ENCODE results near the gene CDKAL1.

The CDKAL1 gene

DNA sequence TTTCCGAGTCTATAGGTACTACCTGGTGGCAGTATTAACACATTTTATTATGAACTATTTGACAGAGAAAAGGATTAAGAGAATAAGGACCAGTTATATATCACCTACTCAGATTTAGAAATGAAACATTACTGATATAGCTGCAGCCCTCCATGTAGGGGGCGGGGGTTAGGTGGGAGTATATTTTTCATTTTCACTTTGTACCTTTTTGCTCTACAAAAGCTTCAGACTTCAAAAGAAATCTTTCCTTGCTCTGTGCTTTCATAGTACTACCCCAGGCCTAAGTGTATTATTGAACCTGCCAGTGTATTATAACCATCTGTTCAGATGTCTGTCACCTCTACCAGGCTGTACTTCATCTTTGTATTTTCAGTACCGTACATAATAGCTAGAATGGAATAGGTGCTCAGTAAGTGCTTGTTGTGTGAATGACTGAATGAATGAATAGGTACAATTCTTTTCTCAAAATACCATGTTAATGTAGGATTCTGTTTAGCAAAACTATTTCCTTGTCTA is 43.0 kb downstream of the CDKAL1 start:
- no peak for TF ChIP-seq CREB1 (IDR thresholded peaks at IDR 0.05; ENCODE audit: low read depth)
- TF ChIP-seq TAF1 (IDR thresholded peaks at IDR 0.05; ENCODE audit: low read depth), result no peak
- TF ChIP-seq, protein P1, sequence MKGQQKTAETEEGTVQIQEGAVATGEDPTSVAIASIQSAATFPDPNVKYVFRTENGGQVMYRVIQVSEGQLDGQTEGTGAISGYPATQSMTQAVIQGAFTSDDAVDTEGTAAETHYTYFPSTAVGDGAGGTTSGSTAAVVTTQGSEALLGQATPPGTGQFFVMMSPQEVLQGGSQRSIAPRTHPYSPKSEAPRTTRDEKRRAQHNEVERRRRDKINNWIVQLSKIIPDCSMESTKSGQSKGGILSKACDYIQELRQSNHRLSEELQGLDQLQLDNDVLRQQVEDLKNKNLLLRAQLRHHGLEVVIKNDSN (IDR thresholded peaks at IDR 0.05), result no peak

DNA sequence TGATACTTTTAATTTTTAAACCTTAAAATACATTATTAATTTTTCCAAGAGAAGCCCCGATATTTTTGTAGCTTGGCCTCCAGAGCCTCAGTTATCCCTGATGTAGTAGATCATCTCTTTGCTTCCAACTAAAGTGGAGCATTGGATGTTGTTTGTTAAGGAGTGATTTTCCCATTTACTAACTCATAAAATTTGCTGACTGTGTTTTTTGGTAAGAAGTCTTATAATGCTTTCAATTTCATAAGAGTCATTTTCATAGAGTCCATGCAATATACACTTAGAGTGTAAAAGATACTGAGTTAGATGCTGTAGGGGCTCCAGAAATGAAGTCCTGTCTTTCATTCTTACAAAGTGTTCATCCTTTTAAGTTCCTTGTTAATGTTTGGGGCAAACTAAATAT is 46.8 kb downstream of the CDKAL1 start:
- TF ChIP-seq CREB1 (IDR thresholded peaks at IDR 0.05; ENCODE audit: low read depth), result no peak
- no peak for TF ChIP-seq ZBTB7A (IDR thresholded peaks at IDR 0.05; ENCODE audit: low read depth)
- TF ChIP-seq, protein P2, sequence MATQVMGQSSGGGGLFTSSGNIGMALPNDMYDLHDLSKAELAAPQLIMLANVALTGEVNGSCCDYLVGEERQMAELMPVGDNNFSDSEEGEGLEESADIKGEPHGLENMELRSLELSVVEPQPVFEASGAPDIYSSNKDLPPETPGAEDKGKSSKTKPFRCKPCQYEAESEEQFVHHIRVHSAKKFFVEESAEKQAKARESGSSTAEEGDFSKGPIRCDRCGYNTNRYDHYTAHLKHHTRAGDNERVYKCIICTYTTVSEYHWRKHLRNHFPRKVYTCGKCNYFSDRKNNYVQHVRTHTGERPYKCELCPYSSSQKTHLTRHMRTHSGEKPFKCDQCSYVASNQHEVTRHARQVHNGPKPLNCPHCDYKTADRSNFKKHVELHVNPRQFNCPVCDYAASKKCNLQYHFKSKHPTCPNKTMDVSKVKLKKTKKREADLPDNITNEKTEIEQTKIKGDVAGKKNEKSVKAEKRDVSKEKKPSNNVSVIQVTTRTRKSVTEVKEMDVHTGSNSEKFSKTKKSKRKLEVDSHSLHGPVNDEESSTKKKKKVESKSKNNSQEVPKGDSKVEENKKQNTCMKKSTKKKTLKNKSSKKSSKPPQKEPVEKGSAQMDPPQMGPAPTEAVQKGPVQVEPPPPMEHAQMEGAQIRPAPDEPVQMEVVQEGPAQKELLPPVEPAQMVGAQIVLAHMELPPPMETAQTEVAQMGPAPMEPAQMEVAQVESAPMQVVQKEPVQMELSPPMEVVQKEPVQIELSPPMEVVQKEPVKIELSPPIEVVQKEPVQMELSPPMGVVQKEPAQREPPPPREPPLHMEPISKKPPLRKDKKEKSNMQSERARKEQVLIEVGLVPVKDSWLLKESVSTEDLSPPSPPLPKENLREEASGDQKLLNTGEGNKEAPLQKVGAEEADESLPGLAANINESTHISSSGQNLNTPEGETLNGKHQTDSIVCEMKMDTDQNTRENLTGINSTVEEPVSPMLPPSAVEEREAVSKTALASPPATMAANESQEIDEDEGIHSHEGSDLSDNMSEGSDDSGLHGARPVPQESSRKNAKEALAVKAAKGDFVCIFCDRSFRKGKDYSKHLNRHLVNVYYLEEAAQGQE (IDR thresholded peaks at IDR 0.05; ENCODE audit: low read depth), result no peak
- no peak for TF ChIP-seq YY1 (IDR thresholded peaks at IDR 0.05; ENCODE audit: low read depth)
- TF ChIP-seq EP300 (IDR thresholded peaks at IDR 0.05; ENCODE audit: borderline replicate concordance), result no peak
- TF ChIP-seq TAF1 (IDR thresholded peaks at IDR 0.05; ENCODE audit: low read depth), result no peak
- no peak for TF ChIP-seq NFIC (IDR thresholded peaks at IDR 0.05)
- TF ChIP-seq FOXM1 (IDR thresholded peaks at IDR 0.05; ENCODE audit: borderline replicate concordance, low read depth), result no peak
- no peak for TF ChIP-seq EGR1 (IDR thresholded peaks at IDR 0.05)
- TF ChIP-seq, protein P1 (IDR thresholded peaks at IDR 0.05), result no peak
- no peak for TF ChIP-seq TCF12 (IDR thresholded peaks at IDR 0.05; ENCODE audit: low read depth)
- TF ChIP-seq CEBPB (IDR thresholded peaks at IDR 0.05), result no peak
- TF ChIP-seq, protein P3, sequence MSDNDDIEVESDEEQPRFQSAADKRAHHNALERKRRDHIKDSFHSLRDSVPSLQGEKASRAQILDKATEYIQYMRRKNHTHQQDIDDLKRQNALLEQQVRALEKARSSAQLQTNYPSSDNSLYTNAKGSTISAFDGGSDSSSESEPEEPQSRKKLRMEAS (IDR thresholded peaks at IDR 0.05), result no peak
- no peak for TF ChIP-seq RAD21 (IDR thresholded peaks at IDR 0.05; ENCODE audit: low read depth)
- no peak for TF ChIP-seq TEAD4 (IDR thresholded peaks at IDR 0.05)

DNA sequence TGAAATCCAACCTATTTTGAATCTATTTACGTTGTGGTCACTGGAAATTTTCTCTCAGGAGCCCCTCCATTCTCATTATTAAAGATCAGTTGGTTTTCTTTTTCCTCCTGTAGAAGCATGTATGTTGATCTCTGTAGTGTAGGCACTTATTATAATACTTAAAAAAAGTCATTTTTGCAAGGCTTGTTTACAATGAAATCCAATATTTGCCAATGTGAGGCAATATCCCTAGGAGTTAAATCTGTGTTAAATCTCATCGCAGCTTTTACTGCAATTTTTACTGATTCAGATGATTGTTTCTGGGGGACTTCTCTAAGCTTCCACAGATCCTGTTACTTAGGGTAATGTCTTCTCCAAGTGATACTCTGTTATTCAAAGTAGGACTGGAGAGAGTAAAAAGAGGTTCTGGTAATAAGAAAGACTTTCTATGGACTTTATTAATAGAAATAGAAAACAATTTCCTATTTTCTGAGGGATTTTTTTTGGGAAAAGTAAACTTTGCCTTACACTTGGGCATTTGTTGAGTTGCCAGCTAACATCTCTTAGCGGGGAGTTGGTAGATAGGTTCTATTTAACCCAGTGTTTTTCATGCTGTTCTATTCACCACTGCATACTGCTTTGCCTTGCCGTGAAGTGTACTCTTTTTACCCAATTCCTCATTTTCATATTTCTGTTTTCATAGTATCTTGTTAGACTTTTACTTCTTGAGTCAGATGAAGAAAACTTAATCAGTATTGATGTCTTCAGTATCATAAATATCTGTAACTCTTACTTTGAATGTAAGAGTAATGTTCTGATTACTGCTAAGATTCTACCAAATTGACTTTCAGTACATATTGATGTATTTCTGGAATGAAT is 48.6 kb downstream of the CDKAL1 start:
- TF ChIP-seq TAF1 (IDR thresholded peaks at IDR 0.05; ENCODE audit: low read depth), result no peak
- no peak for TF ChIP-seq EP300 (IDR thresholded peaks at IDR 0.05; ENCODE audit: borderline replicate concordance)
- TF ChIP-seq, protein P1 (IDR thresholded peaks at IDR 0.05), result no peak

DNA sequence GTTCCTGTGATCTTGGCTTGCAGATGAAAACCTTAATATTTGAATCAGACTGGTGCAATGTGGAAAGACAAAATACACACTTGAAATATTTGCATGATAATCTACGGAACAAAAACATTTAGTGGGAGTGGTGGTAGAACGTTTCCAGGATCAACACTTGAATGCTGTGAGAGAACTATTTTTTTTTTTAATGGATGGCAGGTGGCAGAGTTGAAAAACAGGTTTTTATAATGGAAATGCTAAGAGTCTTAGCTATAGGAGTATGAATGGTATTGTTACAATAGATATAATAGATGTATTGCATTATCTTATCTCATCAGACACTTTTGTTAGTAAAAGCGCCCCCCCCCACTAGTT is 49.2 kb downstream of the CDKAL1 start:
- TF ChIP-seq EP300 (IDR thresholded peaks at IDR 0.05; ENCODE audit: borderline replicate concordance), result no peak
- no peak for TF ChIP-seq RAD21 (IDR thresholded peaks at IDR 0.05; ENCODE audit: low read depth)
- TF ChIP-seq EGR1 (IDR thresholded peaks at IDR 0.05), result no peak
- no peak for TF ChIP-seq NFIC (IDR thresholded peaks at IDR 0.05)
- TF ChIP-seq TCF12 (IDR thresholded peaks at IDR 0.05; ENCODE audit: low read depth), result no peak
- no peak for TF ChIP-seq CEBPB (IDR thresholded peaks at IDR 0.05)
- TF ChIP-seq, protein P1 (IDR thresholded peaks at IDR 0.05), result no peak
- TF ChIP-seq FOXM1 (IDR thresholded peaks at IDR 0.05; ENCODE audit: borderline replicate concordance, low read depth), result no peak
- TF ChIP-seq, protein P2 (IDR thresholded peaks at IDR 0.05; ENCODE audit: low read depth), result no peak
- no peak for TF ChIP-seq ZBTB7A (IDR thresholded peaks at IDR 0.05; ENCODE audit: low read depth)
- TF ChIP-seq TEAD4 (IDR thresholded peaks at IDR 0.05), result no peak
- no peak for TF ChIP-seq CREB1 (IDR thresholded peaks at IDR 0.05; ENCODE audit: low read depth)
- TF ChIP-seq, protein P3 (IDR thresholded peaks at IDR 0.05), result no peak
- no peak for TF ChIP-seq YY1 (IDR thresholded peaks at IDR 0.05; ENCODE audit: low read depth)
- TF ChIP-seq TAF1 (IDR thresholded peaks at IDR 0.05; ENCODE audit: low read depth), result no peak

DNA sequence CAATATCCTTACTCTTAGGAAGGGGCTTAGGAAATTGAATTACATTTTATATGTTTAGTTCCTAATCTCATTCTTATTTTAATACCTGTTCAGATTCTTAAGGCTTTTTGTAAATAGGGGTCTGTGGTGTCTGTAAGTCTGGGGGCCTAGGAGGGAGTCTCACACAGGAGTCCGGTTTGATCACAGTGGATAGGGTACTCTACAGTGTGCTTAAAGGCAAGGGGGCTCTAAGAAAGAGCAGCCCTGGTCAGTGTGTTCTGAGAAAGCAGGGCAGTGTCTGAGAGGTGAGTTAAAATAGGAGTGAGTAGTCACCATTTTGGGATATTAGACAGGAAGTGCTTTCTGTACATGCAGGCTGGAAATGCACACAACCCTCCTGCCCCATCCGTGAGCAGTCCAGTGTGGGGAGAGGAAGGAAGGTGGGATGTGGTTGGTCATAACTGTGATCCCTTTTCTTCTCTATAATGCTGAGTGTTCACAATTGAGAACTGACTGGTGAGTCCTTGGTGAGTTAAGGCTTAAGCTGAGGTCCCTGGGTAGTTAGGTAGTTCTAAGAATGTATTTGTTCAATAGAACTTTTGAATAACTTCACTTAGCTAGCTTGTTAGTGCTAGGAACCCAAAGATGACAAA is 50.0 kb downstream of the CDKAL1 start:
- TF ChIP-seq CREB1 (IDR thresholded peaks at IDR 0.05; ENCODE audit: low read depth) (no peak), TCF12 (IDR thresholded peaks at IDR 0.05; ENCODE audit: low read depth) (no peak), EP300 (IDR thresholded peaks at IDR 0.05; ENCODE audit: borderline replicate concordance) (no peak), TAF1 (IDR thresholded peaks at IDR 0.05; ENCODE audit: low read depth) (no peak), NFIC (IDR thresholded peaks at IDR 0.05) (no peak), RAD21 (IDR thresholded peaks at IDR 0.05; ENCODE audit: low read depth) (no peak)
- TF ChIP-seq, protein P2 (IDR thresholded peaks at IDR 0.05; ENCODE audit: low read depth), result no peak
- TF ChIP-seq, protein P1 (IDR thresholded peaks at IDR 0.05), result no peak
- TF ChIP-seq, protein P3 (IDR thresholded peaks at IDR 0.05), result no peak
